ENCODE data around the gene EHBP1. TPM values are rescaled to one million over a fixed set of nuclear protein-coding genes. Genes with fewer than 3 reads are reported as not detected.
"Not testable (repeated sequence)": the region's sequence is repeated elsewhere in the genome, so short reads cannot be mapped to it uniquely, and the experiment has no call there.

Gene EHBP1
- total RNA-seq, 1 donor from 2014 or later: 17.9 TPM

- DNase-seq (ENCODE audit: low read depth in 2 of 2): no peak
Observed at GRCh38 chr2:63064661-63065060, 359.1 kb downstream of the EHBP1 start.

DNA sequence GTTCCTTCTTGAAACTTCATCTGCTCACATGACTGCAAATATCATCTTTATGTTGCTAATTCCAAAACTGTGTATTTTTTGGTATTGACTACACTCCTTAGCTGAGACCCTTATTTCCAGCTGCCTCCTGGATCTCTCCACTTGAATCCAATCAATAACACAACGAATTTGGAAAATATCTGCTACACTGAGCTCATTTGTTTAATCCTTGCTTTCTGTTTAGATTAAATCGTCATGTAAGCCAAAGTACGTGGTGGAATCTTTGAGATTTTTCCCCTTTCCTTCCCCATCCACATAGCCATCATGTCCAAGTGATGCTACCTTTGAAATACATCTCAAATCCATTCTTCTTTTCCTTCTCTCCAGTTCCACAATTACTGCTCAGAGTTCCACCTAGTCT is 360.8 kb downstream of the EHBP1 start:
- DNase-seq (ENCODE audit: low read depth in 2 of 2): no peak

- DNase-seq (ENCODE audit: low read depth in 2 of 2): no peak
Observed at GRCh38 chr2:63066838-63067237, 361.3 kb downstream of the EHBP1 start.

GRCh38 chr2:63071664-63072063 is 366.2 kb downstream of the EHBP1 start:
- DNase-seq (ENCODE audit: low read depth in 2 of 2): no peak

- DNase-seq (ENCODE audit: low read depth in 2 of 2): no peak
Observed at GRCh38 chr2:63073994-63074393, 368.5 kb downstream of the EHBP1 start.

- DNase-seq (ENCODE audit: low read depth in 2 of 2): not testable (repeated sequence)
Observed at GRCh38 chr2:63074399-63074798, 368.9 kb downstream of the EHBP1 start.

DNA sequence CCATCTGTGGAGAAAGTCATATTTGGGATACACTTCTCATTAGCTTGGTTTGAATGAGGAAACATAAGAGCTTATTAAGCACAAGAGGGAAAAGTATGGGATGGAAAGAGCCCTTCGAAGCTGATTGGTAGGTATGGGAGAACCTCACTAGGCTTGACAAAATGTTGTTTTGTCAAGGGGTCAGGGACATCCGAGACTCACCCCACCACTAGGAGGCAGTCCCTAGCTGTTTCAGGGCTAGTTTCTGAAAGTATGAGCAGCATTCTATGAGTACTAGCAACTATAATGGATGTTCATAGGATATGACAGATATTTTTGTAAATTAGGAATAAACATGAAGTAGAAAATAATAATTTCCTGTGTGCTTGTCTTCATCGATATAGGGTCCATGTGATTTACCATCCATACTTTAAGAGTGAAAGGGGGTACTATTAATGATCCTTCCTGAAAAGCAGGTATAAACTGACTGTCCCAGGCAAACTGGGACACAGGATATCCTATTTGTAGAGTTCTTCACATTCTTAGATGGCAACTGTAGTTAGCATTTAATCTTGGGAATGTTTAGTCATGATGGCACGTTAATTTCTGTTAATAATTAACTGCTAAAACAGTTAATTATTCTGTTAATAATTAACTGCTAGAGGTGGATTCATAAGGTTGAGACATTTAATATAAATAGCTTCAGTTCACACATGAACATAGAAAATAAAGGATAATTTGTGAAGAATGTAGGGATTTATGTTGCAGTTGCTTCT is 373.5 kb downstream of the EHBP1 start:
- DNase-seq (ENCODE audit: low read depth in 2 of 2): no peak

DNA sequence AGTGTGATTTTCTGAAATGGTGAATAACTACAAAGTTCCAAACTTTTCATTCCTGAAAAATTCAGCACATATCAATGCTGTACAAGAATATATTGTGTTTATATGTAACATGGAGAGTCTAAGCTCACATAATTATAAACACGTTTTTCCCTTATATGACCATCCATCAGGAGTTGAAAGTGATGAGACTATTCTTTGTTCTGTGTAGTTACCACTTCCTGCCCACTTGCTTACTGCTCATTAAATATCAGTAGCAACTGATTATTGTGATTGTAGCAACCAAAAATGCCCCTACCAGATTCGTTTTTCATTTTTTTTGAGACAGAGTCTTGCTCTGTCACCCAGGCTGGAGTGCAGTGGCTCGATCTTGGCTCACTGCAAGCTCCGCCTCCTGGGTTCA is 375.9 kb downstream of the EHBP1 start:
- no peak for DNase-seq (ENCODE audit: low read depth in 2 of 2)

GRCh38 chr2:63086687-63087086 is 381.2 kb downstream of the EHBP1 start:
- DNase-seq (ENCODE audit: low read depth in 2 of 2): no peak

DNA sequence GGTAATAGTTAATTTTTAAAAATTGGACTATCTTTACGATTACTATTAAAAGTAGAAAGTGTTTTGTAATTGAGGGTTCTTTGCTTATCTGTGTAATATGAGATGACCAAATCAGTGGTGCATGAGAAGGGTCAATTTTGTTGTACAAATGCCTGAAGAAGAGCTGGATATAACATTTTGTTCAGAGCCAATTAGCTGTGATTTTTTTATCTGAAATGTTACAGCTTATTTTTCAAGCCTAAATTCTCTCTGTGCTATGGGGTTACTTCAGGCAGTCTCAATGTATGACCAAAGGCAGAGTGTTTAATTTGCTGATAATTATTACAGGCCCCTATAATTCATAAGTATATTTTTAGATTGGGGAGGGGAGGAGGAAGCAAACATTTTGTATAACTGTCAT is 386.9 kb downstream of the EHBP1 start:
- no peak for DNase-seq (ENCODE audit: low read depth in 2 of 2)

DNA sequence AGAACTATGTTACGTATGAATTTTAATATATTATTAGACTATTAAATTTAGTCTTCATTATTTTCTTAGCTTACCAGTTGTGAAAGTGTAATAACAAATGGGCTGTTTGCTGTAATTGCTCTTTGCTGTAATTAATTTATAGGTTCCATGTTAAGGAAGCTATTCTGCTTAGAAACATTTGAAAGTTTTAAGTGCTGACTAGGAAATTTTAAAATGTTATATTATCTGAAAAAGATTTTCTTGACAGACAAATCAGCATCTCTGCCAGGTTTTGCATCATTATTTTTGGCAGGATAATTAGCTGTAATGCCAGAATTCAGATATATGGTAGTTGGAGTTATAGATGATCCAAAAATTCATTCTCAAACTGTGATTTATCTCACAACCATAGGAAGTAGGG is 387.3 kb downstream of the EHBP1 start:
- no peak for DNase-seq (ENCODE audit: low read depth in 2 of 2)

- DNase-seq (ENCODE audit: low read depth in 2 of 2): no peak
Observed at GRCh38 chr2:63093502-63093901, 388.0 kb downstream of the EHBP1 start.

Other genes starting within 250 kb of the EHBP1 start
- 0.99 and 1.1 TPM in 2 replicates for gene TMEM17, start 199.5 kb upstream of the EHBP1 start, total RNA-seq